ENCODE measurements around the gene ZNF26.
"Not testable (repeated sequence)": the region's sequence is repeated elsewhere in the genome, so short reads cannot be mapped to it uniquely, and the experiment has no call there.

ZNF26 gene

DNA sequence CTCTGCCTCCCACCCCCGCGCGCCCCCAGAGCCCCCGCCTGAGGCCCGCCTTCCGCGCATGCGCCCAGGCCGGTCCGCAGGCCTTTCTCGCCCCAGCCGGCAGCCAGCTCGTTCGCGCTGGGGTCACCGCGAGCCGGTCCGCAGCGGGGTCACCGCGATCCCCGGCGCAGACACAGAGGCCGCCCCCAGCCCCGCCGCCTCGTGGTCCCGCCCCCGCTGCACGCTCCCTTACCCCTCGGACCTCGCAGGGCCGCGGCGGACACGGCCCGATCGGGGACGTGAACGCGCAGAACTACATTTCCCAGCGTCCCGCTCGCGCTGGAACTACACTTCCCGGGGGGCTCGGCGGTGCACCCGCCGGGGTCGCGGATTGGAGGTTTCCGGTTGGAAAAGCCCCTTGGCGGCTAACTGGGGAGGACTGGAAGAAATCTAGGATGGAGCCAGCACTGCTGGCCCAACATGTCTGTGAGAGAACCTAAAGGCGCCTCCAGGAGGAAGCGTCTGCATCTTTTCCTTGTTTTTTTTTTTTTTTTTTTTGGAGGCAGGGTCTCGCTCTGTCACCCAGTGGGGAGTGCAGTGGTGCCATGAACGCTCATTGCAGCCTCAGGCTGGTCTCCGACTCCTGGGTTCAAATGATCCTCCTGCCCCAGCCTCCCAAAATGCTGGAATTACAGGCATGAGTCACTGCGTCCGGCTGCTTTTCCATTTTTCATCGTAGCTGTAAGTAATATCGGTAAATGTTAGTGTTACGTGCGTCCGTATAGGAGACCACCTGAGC, 30.0 kb upstream of the ZNF26 start, which contains the start of gene ZNF605:
TSS of gene ZNF605 (minus strand) at position 296 of the 778 bp plus-strand sequence. CDS start 10,671 bp downstream, outside the sequence.
- peak; percentile 71 to 85 for DNase-seq

DNA sequence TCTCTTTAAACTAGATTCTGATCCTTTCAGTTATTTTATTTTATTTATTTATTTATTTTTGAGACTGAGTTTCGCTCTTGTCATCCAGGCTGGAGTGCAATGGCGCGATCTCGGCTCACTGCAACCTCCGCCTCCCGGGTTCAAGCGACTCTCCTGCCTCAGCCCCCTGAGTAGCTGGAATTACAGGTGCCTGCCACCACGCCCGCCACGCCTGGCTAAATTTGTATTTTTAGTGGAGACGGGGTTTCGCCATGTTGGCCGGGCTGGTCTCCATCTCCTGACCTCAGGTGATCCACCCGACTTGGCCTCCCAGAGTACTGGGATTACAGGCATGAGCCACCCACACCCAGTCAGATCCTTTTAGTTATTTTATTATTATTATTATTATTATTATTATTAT, 24.4 kb upstream of the ZNF26 start:
- not testable (repeated sequence) for DNase-seq

DNA sequence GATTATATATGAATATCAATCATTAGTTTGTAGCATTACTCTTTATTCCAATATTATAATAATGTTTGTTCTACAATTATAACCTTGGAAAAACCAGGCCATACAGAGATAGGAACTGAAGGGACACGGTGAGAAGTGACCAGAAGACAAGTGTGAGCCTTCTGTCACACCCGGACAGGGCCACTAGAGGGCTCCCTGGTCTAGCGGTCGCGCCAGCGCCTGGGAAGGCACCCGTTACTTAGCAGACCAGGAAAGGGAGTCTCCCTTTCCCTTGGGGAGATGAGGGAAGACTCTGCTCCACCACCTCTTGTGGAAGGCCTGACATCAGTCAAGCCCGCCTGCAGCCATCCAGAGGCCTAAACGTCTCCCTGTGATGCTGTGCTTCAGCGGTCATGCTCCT, 22.2 kb upstream of the ZNF26 start:
- DNase-seq: not testable (repeated sequence)

DNA sequence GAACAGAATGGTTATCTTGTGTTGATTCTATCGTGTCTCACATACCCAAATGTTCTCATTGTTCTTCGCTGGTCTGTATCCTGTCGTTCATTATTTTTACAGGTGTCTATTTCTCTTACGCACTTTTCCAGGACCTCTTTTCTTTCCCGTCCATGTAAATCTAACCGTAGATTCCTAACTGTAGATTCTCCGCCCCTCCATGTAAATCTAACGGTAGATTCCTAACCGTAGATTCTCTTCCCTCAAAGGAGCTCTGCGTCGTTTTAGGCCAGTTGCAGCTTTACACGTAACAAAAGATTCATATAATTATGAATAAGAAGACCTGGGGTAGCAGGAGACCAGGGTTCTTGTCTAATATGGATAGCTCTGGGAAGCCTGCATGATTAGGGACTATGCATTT, 20.4 kb upstream of the ZNF26 start:
- no peak for DNase-seq

DNA sequence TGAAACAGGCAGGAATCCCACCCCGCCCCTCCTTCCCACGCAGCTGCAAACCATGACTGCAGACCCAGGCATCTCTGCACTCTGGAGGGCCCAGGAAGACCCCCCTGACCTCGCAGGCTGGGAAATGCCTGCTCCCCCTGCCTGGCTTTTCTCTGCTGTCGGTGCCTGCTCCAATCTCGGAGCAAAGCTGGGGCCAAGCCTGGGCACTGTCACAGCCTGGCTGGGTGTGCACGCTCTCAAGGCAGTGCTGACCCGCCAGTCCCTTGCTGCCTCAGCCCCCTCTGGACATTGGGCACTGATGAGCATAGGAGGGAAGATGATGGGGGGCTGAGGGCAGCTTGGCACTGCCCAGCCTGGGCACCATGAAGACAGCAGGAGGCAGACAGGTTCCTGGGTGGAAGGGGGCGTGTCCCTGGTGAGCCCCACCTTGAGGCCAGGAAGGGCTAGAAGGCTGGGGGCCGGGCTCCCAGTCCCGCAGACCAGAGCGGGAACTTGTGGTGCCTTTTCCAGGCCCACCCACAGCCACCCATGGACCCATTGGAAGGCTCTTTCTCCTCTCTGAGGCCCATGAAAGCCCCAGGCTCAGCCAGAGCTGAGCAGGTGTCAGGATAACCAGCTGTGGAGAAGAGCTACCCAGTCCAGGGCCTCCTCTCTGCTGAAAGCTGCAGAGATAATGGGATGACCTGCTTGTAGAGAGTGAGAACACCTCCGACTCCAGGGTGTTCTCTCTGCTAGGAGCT, 19.3 kb upstream of the ZNF26 start:
- DNase-seq: no peak

DNA sequence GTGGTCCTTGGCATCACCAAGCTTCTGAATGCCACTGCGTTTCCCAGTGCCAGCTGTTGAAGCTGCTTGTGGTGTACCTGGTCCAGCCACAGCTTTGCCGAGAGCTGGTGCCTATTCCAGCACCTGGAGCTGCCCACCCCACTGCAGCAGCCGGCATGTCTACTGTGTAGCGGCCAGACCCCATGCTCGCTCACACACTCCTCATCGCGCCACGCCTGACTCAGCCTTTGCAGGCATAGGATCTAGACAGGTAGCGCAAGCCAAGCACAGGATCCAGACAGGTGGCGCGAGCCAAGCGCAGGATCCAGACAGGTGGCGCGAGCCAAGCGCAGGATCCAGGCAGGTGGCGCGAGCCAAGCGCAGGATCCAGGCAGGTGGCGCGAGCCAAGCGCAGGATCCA, 18.4 kb upstream of the ZNF26 start:
- no peak for DNase-seq

DNA sequence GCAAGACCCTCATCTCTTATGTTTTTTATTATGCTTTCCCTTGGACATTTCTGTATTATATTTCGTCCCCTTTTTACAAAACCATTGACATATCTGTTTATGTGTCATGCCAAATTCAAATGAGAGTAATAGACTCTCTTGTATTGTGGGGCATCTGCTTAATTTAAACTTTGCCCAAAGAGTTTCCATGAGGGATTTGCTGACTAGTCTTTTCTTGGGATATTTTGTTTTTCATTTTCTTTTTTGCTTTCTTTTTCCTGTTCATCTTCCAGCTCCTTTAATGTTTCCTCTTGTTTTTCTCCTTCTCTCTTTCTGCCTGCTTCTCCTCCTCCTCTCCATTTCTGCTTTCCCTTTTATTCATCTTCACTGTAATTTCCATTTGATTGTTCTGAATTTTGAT, 13.8 kb upstream of the ZNF26 start:
- no peak for DNase-seq

DNA sequence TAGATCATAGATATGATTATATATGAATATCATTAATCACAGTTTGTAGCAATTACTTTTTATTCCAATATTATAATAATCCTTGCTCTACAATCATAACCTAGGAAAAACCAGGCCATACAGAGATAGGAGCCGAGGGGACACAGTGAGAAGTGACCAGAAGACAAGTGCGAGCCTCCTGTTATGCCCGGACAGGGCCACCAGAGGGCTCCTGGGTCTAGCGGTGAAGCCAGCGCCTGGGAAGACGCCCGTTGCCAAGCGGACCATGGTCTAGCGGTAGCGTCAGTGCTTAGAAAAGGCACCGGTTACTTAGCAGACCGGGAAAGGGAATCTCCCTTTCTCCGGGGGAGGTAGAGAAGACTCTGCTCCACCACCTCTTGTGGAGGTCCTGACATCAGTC, 9.3 kb upstream of the ZNF26 start:
- DNase-seq: not testable (repeated sequence)

DNA sequence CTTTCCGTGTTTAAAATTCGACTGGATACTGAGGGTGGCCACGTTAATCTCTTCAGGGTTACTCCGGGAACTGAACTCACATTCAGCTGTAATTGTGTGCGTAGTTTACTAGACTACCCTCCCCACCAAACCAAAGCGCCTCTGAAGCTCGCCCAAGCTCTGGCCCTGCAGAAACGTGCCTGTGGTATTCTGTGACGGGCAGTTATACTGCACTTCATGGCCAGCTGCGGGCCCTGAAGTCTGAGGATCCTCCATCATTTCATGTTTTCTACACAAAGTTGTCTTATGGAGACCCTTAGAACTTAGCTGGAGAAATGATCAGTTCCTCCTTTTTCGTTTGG, 688 bp downstream of the ZNF26 start:
- no peak for DNase-seq

DNA sequence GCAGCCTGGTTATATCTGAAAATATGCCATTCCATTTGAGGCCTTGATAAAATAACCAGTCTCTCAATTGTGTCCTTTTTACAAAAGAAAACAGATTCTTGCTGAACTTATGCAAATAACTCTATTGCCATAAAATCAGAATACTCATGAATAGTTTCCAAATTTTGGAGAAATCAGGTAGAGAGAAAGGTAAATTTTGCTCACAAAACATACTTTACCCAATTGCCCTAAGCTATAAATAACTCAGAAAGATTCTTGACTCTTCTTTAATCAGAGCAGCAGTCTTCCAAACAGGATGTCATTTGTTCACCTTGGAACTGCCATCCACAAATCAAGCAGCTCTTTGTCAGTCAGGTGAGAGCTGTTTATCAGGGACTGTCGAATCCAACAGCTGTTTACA, 12.6 kb downstream of the ZNF26 start:
- DNase-seq: no peak

DNA sequence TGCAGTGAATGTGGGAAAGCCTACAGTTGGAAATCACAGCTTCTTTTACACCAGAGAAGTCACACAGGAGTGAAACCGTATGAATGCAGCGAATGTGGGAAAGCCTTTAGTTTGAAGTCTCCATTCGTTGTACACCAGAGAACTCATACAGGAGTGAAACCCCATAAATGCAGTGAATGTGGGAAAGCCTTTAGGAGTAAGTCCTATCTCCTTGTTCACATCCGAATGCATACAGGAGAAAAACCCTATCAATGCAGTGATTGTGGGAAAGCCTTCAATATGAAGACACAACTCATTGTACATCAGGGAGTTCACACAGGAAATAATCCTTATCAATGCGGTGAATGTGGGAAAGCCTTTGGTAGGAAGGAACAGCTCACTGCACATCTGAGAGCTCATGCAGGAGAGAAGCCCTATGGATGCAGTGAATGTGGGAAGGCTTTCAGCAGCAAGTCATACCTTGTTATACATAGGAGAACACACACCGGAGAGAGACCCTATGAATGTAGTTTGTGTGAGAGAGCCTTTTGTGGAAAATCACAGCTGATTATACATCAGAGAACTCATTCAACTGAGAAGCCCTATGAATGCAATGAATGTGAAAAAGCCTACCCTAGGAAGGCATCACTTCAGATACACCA, 24.6 kb downstream of the ZNF26 start:
- no peak for DNase-seq

DNA sequence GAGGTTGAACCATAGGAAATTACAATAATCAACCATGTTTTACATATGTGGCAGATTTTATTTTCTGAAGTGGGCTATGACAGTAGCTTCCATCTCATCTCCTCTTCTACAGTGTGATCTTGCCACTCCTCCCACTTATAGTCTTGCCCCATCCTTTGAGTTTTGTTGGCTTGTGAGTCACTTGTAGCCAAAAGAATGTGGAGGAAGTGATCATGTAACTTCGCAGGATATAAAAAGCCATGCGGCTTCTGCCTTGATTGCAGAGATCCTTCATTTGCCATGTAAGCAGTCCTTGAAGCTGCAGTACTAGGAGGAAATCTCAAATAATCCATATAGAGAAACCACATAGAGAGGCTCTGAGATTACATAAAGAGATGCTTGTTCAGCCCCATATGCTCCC, 37.4 kb downstream of the ZNF26 start:
- no peak for DNase-seq

DNA sequence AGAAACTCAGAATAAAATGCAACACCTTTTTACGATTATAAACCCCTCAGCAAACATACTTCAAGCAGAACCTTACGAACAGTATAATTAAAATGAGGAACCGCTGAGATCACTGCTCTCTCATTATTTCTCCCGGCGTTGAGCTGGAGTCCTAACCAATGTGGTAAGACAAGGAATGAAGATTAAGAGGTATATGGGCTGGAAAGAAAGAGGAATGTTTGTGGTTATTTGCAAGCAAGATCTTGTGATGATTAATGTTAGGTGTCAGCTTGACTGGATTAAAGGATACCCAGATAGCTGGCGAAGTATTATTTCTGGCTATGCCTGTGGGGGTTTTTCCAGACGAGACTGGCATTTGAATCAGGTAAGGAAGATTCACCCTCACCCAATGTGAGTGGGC, 40.8 kb downstream of the ZNF26 start:
- no peak for DNase-seq

DNA sequence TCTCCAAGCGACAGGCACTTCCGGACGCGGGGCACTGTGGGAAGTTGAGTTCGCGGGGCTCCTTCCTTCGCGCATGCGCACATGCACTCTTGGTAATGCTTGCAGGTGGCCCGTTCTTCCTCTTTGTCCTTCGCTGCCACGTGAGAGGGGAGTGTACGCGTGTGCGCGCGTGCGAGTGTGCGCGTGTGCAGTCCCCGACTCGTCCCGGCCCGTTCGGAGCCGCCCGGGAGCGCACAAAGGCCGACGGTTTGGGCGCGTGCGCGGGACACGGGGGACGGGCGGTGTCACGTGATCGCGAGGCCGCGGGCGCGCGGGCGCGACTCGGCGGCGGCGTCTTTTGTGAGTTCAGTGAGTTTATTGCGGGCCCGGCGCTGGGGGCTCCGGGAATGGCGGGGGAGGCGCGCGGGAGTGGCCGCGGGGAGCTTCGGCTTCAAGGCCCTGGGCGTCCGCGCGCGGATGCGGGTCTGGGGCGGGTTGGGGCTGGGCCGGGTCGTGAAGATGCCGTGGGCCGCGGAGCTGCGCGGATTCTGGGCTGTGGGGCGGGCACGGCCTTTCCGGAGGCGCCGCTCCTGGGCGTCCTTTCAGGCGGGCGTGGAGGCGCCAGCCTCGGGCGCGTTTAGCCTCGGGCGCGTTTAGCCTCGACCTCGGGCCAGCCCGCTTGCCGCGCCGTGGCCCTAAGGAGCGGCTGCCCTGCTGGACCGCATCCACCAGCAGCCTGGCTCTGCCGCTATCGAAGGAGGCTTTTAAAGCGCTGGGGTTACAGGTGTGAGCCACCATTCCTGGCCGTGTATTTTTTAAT, 51.2 kb downstream of the ZNF26 start, which contains the start of gene ZNF84:
TSS of gene ZNF84 (plus strand) at position 303 of the 799 bp plus-strand sequence. CDS start 3,959 bp downstream, outside the sequence.
- DNase-seq: peak; percentile 95 to 97

DNA sequence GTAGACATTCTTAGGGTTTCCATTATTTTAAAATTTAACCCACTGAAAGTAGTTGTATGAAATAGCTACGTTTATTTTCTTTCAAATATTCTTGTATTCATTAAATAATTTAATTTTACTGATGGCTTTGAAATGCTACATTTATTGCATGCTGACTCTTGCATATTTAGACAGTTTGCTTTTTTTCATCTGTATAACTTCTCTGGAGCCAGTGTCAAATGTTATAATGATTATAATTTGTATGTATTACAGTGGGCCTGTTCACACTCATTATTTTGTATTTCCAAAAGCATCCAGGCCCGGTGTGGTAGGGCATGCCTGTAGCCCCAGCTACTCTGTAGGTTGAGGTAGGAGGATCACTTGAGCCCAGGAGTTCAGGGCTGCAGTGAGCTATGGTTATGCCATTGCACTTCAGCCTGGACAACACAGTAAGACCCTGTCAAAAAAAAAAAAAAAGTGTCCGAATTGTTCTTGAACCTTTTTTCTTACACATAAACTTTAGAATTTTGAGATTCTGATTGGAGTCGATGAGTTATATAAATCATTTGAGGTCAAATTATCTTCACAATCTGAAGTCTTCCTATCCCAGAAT, 52.0 kb downstream of the ZNF26 start:
- DNase-seq: peak in 1 of 2 experiments; percentile 36

DNA sequence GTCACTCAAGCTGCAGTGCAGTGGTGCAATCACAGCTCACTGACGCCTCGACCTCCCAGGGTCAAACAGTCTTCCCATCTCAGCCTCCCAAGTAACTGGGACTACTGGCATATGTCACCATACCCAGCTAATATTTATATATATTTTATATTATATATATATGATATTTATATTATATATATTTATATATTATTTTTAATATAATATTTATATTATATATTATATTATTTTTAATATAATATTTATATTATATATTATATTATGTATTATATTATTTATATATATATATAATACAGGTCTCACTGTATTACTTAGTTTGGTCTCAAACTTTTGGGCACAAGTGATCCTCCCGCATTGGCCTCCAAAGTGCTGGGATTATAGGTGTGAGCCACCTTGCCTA, 60.5 kb downstream of the ZNF26 start:
- DNase-seq: no peak

DNA sequence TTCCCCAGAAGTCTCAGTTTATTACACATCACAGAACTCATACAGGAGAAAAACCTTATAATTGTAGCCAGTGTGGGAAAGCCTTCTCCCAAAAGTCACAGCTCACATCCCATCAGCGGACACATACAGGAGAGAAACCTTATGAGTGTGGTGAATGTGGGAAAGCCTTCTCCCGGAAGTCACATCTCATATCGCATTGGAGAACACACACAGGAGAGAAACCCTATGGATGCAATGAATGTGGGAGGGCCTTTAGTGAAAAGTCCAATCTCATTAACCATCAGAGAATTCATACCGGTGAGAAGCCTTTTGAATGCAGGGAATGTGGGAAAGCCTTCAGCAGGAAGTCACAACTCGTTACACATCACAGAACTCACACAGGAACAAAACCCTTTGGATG, 71.3 kb downstream of the ZNF26 start:
- no peak for DNase-seq

DNA sequence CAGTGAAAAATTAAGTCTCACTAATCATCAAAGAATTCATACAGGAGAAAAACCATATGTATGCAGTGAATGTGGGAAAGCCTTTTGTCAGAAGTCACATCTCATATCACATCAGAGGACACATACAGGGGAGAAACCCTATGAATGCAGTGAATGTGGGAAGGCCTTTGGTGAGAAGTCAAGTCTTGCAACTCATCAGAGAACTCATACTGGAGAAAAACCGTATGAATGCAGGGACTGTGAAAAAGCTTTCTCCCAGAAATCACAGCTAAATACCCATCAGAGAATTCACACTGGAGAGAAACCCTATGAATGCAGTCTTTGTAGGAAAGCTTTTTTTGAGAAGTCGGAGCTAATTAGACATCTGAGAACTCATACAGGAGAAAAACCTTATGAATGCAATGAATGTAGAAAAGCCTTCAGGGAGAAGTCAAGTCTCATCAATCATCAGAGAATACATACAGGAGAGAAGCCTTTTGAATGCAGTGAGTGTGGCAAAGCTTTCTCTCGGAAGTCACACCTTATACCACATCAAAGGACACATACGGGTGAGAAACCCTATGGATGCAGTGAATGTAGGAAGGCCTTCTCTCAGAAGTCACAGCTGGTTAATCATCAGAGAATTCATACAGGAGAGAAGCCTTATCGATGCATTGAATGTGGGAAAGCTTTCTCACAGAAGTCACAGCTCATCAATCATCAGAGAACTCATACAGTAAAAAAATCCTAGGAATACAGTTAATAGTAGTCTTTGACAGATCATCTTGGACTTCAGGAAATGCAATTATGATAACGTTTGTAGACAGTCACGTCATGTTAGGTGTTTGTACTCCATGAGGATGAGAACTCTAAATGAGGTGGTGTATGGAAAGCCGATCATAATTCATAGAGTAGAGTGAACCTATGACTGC, 72.3 kb downstream of the ZNF26 start:
- no peak for DNase-seq

DNA sequence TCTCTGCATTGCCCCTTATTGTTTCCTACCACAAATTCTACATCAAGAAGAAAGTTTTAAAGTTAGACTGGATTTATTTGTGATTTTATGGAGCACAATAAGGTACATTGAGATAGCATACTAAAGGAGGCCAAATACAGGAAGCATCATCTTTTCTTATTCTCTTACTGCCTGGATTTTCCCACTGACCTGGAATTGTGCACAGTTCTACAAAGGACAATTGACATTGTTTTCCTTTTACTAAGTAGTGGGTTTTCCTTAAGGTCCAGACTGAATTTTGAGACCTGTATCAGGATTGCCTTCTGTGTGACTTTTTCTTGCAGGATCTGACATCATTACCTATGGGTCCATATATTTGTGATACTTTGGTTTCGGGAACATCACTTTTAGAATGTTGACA, 75.8 kb downstream of the ZNF26 start:
- DNase-seq: no peak

DNA sequence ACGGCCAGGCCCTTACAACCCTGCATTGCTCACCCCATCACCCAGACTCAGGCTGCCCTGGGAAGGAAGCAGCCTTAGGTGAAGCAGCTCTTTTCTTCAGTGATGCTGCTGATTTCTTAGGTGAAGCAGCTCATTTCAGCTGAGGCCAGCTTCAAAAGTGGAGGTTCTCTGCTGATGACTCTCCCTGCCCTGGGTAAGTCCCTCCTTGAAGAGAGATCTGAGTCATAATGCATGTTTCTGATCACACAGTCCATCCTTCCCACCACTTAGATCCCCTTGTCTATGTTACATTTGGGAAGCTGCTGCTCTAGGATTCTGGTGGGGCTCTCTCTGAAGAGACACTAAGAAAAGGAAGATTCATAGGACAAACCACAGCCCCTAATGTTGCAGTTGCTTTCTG, 77.4 kb downstream of the ZNF26 start:
- no peak for DNase-seq

DNA sequence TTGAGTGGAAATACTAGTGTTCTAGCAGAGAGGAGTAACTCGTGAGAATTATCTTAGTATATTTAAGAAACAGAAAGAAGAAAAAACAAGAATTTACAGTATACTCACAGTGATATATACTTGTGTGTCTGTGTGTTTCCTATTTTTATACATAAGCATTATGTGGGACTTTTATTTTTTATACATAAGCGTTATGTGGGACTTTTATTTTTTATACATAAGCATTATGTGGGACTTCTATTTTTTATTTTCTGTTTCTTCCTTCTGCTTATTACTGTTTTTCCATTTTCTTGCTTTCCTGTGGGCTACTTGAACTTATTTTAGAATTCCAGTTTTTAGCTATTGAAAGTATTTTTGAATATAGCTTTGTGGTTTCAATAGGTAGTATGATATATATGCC, 87.7 kb downstream of the ZNF26 start:
- DNase-seq: no peak
